ENCODE results near the gene CCT8.
"Not testable (repeated sequence)": the region's sequence is repeated elsewhere in the genome, so short reads cannot be mapped to it uniquely, and the experiment has no call there.

The CCT8 gene

DNA sequence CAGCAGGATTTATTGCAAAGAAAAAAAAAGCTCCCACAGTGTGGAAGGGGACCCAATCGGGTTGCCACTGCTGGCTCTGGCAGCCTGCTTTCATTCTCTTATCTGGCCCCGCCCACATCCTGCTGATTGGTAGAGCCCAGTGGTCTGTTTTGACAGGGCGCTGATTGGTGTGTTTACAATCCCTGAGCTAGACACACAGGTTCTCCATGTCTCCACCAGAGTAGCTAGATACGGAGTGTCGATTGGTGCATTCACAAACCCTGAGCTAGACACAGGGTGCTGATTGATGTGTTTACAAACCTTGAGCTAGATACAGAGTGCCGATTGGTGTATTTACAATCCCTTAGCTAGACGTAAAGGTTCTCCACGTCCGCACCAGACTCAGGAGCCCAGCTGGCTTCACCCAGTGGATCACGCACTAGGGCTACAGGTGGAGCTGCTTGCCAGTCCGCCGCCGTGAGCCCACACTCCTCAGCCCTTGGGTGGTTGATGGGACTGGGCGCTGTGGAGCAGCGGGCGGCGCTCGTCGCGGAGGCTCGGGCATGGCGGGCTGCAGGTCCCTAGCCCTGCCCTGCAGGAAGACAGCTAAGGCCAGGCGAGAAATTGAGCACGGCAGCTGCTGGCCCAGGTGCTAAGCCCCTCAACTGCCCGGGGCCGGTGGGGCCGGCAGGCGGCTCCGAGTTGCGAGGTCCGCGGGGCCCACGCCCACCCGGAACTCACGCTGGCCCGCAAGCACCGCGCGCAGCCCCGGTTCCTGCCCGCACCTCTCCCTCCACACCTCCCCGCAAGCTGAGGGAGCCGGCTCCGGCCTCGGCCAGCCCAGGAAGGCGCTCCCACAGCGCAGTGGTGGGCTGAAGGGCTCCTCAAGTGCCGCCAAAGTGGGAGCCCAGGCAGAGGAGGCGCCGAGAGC, 3.5 kb upstream of the CCT8 start:
- not testable (repeated sequence) for FAIRE-seq

DNA sequence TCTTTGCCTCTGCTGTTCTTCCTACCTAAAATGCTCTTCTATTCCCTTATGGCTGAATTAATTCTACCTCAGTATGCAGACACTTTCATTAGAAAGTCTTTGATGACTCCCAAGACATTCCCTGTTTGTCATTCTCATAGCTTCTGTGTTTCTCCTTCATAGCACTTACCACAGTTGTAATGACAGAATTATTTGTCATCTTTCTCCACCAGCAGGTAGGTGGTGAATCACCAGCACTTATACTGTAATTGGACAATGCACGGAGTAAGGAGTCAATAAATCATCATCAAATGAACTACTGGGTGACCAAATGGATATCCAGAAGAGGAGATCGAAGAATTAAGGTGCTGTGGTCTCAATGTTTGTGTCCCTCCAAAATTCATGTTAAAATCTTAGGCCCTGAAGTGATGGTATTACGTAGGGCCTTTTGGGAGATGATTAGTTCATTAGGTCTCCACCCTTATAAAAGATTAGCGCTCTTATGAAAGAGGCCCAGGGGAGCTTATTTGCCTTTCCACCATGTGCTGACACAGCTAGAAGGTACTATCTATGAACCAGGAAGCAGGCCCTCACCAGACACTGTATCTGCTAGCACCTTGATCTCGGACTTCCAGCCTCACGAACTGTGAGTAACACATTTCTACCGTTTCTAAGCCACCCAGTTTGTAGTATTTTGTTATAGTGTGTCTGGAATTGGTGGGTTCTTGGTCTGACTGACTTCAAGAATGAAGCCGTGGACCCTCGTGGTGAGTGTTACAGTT, 2.4 kb upstream of the CCT8 start:
- FAIRE-seq, result no peak

DNA sequence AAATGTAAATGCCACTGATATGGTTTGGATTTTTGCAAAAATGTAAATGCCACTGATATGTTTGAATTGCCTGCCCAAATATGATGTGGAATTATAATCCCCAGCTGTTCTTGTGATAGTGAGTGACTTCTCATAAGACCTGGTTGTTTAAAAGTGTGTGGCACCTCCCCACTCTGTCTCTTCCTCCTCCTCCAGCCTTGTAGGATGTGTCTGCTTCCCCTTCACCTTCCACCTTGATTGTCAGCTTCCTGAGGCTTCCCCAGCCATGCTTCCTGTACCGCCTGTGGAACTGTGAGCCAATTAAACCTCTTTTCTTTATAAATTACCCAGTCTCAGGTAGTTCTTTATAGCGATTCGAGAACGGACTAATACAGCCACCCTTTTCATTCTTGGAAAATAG, 1.3 kb upstream of the CCT8 start:
- no peak for FAIRE-seq

DNA sequence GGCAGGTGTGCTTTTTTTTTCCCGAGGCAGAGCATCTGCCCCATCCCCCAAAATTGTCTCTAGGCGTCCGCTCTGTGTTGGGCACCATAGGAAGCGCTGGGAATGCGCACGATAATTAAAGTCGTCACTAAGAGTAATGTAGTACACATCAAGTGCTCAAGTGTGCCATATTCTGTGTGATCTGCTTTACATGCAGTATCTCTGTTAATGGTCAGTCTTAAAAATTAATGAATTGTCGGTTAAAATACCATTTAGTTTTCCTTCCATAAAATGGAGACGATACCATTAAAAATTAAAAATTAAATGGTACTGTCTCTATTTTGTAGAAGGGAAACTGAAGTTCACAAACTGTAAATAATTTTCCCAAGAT, 544 bp upstream of the CCT8 start:
- FAIRE-seq, result peak; percentile 4

DNA sequence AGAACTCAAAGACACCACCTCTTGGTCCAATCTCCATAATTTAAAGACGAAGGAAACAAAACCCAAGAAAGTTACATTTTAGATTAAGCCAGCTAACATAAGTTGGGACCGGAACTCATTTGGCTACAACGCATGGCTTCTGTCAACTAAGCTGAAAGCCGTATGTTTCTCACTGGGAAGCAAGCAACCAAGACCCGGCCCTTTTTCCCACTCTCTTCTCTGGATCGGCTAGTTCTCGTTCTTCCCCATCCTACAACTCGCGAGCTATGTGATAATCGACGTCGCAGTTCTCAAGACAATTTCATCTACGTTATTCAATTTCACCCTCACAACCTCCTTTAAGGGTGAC, 601 bp downstream of the CCT8 start:
- FAIRE-seq, result no peak

DNA sequence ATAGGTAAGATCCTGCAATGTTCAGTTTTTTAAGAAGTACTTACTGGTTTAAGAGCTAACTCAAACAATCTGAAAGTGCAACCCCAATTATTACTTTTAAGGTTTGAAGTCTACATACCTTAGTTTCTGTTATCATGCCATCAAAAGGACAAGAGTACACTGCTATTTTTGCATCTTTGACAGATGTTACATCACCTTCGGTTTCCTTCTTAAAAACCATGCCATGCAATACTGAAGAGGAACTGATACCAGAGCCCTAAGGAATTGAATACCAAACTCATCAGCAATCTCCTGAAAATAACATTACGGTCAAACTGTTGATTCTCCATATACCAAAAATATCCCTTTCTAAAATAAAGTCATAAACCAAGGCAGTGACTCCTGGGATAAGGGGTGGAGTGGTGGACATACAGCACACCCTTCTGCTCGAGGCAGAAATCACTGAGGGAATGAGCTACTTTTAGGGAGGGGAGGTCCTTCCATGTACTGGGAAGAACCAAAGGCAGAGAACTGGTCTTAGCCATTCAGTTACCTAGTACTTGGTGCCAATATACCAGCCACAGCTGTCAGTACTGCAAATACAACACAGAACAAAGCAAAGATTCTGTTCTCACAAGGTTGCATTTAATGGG, 8.5 kb downstream of the CCT8 start:
- FAIRE-seq, result no peak

DNA sequence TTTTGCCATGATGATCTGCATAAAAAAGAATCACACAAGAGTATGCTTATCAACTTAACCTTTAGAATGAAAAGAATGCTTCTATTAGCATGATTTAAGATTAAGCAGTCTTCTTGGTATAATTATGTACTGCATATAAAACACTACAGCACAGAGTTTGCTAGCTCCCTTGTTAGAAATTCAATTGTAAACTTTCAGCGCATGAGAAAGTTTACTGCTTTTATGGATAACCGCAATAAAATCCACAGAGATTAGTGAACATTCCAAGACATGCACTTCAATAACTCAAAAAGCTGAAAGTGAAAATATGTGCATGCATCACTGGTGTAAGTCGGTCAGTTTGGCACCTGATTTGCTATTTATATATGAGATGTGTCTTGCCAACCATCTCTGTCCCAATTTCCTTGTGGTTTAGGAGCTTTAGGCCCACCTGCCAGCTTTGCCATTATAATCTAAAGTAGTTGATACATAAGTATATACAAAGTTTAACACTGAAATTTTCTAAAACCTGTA, 16.9 kb downstream of the CCT8 start:
- no peak for FAIRE-seq

DNA sequence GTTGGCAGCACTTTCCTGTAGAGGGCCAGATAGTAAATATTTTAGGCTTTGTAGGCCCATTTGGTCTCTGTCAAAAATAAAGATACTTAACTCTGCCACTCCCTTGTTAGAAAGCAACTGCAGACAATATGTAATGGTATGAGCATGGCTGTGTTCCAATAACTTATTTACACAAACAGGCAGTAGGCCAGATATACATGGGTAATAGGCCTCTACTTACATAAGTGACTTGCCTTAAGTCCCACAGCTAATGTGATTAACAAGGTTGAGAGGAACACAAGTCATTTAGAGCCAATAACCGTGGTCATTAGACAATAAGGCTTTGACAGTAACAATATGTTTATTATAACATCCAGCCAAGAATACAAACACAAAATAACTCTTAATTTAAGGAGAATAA, 17.4 kb downstream of the CCT8 start:
- no peak for FAIRE-seq

DNA sequence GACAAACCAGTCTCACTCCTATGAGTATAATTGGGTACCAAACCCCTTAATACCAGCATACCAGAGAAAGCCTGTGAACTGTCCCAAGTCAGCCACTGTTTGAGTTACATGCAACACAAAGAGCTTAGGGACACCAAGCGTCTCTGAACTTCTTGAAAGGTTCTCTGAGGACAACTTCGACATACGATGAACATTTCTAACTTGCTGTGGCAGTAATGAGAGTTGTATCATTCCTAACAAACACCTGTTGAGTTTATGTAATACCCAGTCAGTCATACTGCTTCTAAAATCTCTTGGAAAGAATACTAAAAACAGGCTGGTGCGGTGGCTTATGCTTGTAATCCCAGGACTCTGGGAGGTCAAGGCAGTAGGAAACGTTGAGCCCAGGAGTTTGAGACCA, 18.4 kb downstream of the CCT8 start:
- no peak for FAIRE-seq

DNA sequence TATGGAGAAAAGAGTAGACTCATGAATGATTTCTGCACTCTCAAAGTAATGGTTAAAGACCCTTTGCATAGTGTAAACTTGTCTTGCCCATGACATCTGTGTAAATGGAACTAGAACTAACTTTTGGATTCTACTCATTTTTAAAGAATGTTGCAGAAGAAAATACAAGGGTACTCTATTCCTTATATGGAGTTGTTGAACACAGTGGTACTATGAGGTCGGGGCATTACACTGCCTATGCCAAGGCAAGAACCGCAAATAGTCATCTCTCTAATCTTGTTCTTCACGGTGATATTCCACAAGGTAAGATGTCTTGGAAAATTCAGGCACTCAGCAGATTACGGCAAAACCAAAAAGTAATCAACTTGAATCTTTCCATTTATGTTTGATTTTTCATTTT, 19.8 kb downstream of the CCT8 start:
- no peak for FAIRE-seq

DNA sequence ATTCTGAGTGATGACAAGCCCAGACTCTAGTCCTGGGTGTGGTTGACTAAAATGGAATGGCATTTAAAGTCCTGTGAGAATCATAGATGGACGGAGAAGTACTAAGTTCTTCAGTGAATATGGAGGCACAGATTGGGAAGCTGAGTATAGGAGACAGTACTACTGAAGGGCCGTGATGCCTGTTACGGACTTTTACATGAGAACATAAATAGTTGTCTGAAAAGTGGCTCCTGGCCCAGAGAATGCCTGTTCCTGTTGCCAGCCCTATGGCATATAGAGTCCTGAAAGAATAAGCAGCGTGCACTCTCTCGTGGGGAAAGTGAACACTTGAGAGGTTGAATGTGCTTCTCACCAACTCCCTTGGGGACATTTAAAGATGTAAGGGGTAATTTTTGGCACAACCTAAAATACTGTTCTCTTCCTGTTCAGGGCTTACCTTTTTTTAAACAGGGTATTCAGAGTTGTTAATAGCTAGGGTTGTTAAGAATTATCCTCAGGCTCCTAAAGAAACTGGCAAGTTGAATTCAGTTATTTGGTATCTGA, 20.4 kb downstream of the CCT8 start:
- FAIRE-seq, result no peak

DNA sequence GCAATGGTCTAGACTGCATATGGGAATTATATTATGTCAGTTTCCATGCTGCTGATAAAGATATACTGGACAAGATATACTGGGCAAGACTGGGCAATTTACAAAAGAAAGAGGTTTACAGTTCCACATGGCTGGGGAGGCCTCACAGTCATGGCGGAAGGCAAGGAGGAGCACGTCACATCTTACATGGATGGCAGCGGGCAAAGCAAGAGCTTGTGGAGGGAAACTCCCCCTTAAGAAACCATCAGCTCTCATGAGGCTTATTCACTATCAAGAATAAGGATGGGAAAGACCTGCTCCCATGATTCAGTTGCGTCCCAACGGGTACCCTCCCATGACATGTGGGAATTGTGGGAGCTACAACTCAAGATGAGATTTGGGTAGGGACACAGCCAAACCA, 21.2 kb downstream of the CCT8 start:
- no peak for FAIRE-seq

DNA sequence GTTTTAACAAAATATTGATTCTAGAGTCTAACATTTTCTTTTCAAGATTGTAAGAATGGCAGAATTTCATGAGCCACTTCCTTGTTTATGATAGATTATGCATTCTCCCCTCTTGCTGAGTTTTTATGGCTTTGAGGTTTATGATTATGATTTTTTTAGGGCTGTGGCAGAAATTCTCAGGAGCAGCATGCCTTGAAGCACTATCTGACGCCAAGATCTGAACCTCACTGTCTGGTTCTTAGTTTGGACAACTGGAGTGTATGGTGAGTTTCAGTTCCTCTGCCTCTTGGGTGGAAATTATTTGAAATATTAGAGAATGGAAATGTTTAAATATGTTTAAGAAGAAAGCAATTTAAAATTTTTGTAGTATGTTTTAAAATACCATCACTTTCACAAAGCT, 38.8 kb downstream of the CCT8 start:
- no peak for FAIRE-seq

DNA sequence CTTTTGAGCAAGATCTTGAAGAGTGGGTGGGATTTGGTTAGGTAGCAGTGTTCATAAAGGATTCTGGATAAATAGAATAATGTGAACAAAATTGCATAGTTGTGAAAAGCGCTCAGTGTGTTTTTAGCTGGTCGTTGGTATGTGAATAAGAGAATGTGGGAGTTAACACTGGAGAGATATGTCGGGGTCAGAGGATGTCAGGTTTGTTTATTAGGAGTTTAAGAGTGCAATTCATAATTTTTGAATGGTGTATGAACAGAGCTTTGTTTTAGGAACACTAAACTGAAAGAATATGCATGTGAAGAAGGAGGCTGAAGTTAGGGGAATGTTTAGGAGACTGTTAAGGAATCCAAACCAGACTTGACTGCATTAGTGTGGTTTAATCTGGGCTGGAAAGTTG, 39.6 kb downstream of the CCT8 start:
- FAIRE-seq, result no peak

DNA sequence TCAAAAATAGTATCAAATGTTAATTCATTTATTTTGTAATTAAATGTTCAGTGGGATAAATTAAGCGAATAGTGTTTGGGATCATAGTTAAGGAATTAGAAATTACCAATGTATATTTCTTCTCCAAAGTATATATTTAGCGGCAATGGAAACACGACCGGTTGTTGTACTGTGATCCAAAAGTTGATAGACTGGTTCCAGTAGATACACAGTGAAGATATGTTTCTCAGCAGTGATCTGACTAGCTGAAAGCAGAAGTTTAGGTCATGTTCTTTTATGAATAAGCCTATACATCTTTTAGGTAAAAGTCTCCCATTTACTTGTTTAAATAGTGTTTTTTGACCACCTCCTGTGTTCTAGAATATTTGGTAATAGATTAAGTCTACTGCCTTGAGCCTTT, 40.1 kb downstream of the CCT8 start:
- no peak for FAIRE-seq

DNA sequence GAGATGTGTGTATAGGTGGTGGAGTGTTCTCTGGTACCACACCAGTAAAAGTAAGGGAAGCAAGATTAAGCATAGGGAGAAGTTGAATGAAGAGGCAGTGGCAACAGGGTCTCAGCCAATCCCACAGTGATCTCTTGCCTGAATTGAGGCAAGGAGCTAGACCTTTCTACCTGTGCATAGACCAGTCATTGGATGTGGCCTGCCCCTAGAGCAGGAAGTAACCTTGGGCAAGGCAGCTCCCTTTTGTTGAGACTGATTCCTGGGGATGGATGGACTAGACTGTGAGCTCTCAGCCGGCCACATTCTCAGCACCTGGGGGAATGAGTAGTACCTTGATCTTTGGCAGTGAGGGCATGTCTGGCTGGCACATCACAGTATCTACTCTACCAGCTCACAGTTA, 42.5 kb downstream of the CCT8 start:
- FAIRE-seq, result no peak

DNA sequence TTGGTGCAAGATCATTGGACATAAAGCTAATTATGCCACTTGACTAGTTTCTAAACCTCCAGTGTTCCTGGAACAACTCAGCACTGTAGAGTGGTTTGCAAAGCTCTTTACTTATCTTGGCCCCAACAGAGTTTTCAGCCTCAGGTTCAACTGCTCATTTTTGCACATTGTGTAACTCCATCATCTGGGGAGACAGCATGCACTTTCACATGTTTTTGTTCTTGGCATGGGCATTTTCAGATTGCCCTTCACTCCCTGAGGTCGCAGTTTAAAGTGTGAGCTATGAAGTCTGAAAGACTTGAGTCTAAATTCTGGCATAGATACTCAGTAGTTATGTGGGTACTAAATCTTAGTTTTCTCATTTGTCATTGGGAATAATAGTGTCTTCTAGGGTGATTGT, 43.9 kb downstream of the CCT8 start:
- no peak for FAIRE-seq

DNA sequence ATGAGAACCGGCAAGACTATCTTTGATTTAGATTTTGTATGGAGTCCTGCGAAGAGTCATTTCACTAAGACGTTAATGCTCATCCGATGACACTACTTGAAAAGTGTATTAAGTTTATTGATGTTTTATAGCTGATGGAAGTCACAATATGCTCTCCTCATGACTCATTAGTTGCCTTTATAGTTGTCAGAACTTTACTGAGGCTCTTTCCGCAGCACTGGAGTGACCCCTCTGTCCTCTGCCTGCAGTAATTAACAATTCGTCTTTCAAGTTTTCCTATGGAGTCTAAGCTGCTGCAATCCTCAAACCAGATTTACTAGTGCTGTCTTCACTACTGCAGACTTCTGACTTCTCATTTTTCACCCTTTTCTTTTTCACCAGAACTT, 48.1 kb downstream of the CCT8 start:
- FAIRE-seq, result no peak

DNA sequence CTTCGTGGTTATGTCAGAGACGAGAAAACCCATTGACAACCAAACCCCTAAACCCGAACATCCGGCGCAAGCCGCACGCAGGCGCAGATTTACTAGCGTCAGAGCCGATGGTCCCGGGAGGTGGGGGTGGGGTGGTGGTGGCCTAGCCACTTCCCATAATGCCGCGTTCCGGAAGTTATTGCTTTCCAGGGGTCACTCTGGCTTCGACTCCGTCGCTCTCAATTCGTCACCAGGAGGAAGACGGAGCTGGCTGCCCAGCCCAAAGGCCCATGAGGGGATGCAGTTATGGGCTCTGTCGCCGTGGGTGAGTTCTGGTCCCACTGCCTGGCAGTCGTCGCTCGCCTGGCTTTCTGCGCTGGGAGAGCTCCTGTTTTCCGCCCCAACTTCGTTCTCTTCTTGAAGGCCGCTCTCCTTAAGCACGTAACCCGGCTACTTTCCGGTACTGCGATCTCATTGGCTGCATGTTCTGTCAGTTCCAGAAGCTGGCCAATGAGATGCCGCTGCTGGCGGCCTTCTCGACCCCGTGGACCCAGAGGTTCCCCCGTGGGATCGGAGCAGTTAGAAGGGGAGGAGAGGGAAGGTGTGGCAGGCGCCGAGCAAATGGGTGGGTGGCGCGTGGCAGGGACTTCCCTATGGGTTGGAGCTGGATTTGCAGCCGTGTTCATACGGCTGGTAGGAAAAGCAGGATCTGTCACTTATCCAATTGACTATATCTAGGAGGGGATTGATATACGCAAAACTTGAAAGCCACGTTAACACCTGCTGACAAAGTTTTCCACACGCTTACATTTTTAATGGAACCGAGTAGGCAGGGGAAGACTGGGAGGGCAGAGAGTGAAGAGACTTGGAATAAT, 48.7 kb downstream of the CCT8 start, which contains the start of gene USP16:
TSS of gene USP16 (plus strand) at position 195 of the 854 bp plus-strand sequence. CDS start 3,246 bp downstream, outside the sequence.
- FAIRE-seq, result peak; percentile 96

DNA sequence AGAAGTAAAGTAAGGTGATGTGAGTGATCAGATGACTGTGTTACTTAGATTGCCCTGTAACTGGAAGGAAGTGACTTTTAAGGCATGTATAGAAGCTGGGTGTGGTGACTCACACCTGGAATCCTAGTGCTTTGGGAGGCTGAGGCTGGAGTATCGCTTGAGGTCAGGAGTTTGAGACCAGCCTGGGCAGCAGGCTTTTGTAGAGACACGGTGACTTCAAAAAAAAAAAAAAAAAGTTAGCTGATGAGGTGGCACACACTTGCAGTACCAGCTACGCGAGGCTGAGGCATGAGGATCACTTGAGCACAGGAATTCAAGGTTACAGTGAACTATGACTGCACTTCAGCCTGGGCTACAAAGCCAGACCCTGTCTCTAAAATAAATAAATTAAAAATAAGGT, 51.3 kb downstream of the CCT8 start:
- no peak for FAIRE-seq

DNA sequence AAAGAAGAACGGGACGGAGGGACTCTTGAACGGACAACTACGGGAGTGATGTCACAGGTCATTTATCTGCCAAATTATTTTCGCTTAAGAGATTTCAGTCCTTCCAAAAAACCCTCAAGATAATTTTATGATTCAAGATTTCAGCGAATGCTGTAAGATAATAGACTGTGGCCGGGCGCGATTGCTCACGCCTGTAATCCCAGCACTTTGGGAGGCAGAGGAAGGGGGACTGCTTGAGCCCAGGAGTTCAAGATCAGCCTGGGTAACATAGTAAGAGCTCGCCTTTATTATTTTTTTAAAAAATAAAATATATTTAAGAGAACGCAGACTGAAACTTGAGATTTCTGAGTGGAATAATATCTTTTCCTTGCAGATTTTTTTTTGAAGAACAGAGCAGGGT, 54.9 kb downstream of the CCT8 start:
- no peak for FAIRE-seq

DNA sequence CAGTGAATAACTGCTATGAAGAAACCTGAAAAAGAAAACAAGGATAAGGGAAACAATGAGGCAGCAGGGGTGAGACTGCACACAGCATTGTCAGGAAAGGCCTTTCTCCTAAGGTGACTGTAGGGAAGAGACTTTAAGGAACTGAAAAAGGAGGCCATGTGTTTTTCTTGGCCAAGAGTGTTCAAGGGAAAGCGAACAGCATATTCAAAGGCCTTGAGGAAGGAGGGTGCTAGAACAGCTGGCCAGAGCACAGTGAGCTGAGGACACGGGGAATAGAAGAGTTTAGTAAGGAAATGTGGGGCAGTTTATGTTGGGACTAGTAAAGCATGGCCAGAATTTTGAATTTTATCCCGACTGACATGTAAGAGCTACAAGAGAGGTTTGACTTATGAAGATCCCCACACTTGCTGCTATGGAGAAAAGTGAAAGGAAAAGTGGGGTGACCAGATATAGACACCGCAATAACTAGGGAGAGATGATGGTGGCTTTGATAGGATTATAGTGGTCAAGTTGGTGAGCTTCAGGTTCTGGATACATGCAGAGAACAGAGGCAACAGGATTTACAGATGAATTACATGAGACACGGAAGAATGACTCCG, 55.7 kb downstream of the CCT8 start:
- FAIRE-seq, result no peak

Measured in endometrium (tissue), 2 donors.